Smooth muscle cell of the brain vasculature (primary cell): ENCODE results near the gene ZC3HAV1.

Experiments
- DNase-seq: peaks from one replicate; pipeline ENCODE4 v3.0.0-alpha.2; 2012; ENCODE audit warnings: low read depth, low spot score

ZC3HAV1 gene

DNA sequence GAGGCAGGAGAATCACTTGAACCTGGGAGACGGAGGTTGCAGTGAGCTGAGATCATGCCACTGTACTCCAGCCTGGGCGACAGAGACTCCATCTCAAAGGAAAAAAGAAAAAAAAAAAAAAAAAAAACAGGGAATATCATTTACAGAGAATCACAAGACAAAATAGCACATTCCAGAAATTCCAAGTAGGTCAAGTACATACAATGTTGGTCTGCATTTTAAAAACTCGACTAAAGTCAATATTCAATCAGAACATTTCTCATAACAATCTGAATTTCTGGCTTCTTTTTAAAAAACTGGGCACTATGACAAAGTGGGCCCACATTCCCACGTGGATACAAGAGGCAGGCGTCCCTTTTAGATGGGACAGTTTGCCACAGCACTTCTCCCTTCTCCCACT lies 86.4 kb downstream of the ZC3HAV1 start:
- no peak for DNase-seq

DNA sequence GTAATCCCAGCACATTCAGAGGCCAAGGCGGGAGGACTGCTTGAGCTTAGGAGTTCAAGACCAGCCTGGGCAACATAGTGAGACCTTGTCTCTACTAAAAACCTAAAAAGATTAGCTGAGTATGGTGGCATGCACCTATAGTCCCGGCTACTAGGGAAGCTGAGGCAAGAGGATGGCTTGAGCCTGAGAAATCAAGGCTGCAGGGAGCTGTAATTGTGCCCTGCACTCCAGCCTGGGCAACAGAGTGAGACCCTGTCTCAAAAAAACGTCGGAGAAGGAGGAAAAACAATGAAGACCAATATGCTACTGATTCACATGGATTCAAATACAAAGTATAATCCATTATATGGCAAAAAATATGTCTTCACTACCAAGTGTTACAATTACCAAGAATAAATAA lies 87.2 kb downstream of the ZC3HAV1 start:
- no peak for DNase-seq

DNA sequence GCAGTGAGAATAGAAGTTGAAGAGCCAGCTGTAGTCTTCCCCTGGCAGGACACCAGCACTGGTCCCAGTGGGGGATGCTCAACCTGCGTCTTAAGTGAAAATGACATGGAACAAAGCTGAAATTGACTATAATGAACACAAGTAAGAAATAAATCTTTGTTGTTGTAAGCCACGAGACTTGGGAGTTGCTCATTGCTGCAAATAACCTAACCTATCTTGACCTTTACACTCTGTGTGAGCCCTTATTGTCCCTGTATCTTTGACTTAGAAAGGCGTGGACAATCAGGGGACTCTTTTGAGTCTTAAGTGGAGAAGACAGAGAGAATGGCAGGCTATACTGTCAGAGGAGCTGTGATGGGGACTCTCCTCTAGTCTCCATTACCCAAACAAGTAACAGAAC lies 90.6 kb downstream of the ZC3HAV1 start:
- DNase-seq, result no peak

DNA sequence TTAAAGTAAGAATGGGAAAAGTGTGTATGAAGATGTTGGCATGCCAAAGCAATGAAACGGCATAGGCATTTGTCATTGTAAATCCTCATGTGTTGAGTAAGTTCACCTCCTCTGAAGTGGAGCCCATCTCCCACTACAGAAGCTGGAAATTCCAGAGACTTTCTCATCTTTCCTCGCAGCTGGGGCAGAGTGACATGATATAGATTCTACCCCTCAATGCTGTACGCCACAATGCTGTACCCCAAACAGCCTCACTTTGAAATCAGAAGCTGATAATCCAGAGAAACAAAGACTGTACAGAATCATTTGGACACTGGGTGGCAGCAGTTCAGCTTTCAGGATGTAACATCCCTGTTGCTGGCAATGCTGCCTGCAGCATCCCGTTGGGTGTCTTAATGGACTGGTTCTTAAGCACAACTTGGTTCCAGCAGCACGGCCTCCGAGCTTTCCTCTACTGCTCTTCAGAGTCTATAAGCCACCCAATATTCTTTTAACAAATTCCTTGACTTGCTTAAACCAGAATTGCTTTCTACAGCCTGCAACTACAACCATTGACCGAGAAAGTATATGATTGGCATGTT lies 92.5 kb downstream of the ZC3HAV1 start:
- peak; percentile 31 for DNase-seq

DNA sequence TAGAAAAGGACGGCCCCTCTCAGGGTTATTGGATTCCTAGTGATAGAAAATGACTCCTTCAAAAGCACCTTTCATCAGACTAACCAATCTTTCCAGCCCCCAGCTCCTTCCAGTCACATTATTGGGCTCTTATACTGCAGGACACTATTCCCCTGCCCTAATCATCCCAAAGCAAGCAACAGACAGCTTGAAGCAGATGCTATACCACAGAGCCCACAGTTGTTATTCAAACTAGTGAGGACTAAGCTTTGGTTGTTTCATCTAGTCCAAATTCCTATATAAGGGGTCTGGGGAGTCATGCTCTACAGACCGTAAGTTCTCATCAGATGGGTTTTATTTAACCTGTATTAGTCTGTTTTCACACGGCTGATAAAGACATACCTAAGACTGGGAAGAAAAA lies 98.1 kb downstream of the ZC3HAV1 start:
- no peak for DNase-seq

DNA sequence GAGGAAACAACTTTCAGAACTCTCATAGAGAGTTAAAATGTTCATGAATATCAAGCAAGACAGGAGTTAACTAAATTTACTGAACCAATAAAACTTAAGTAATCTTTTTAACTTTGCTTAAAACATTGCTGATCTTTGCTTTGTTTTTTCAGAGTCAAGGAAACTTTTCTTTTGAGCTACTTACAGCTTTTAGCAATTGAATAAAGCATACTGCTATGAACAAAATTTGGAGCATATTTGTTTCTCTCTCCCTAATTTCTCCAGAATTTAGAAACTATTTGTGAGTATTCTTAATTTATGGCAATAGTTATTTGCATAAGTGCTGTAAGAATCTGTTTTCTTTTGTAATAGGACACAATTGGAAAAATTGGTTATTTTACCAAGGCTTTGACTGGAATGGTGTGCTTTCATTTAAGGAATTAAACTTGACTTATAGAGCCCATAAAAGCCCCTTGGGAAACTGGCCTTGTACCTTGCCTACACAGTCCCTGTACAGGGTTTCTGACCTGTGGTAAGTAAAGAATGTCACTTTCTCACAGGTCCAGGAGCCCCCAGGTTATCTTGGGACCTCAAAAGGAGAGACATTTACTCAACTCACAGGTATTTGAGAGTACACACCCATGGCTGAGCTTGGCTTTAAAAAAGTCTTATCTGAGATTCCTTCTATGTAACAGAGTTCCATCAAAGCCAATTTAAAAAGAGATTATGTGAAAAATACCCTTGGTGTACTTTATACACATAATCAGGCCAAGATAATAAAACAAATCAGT lies 105.0 kb downstream of the ZC3HAV1 start:
- no peak for DNase-seq

DNA sequence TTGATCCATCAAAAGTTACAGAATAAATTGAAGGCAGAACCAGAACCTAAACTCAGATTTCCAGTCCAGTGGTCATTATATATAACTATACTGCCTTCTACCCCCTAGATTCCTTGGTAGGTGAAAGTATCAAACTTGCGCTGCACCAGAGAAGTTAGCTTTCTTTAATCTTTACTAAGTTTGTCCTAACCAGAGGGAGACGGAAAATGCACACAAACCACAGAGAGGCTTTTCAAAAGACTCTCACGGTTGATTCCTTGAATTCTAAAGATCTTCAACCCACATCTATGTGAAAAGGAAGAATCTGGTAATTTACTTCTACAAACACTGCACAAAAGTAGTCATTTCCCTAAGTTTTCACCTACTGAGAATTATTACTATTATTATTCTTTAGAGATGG lies 110.1 kb downstream of the ZC3HAV1 start:
- DNase-seq, result no peak
